Calu3 (cell line): Measurements from ENCODE around the gene DGUOK. TPM values are rescaled to one million over a fixed set of nuclear protein-coding genes. Genes with fewer than 3 reads are reported as not detected.

ENCODE experiments used
- BruUV-seq: library from RNA; stranded (reverse); fragments of 400-500 nt; replicated peaks from 2 replicates; lab custom pipeline; 2021; lab: Mats Ljungman, UMichigan
- CTCF ChIA-PET: fragments of 300-600 bp; sonication (Branson Sonifier 250); formaldehyde crosslinking; loops from one replicate; lab custom pipeline; 2022; ENCODE audit warnings: antibody characterized with exemption; lab: Charles Lee
- DNase-seq: peaks from one replicate; pipeline ENCODE4 v3.0.0; 2022
- H3K27ac Mint-ChIP-seq: one replicate; pipeline ENCODE4 v1.8.0; 2022; ENCODE audit warnings: mixed read lengths; ENCODE audit not compliant: unreplicated experiment
- H3K27me3 Mint-ChIP-seq: one replicate; pipeline ENCODE4 v1.8.0; 2022; ENCODE audit warnings: mixed read lengths; ENCODE audit not compliant: unreplicated experiment
- H3K36me3 Mint-ChIP-seq: one replicate; pipeline ENCODE4 v1.8.0; 2022; ENCODE audit warnings: mild to moderate bottlenecking, moderate library complexity, mixed read lengths; ENCODE audit not compliant: insufficient read depth, unreplicated experiment
- H3K4me1 Mint-ChIP-seq: one replicate; pipeline ENCODE4 v1.8.0; 2022; ENCODE audit warnings: mild to moderate bottlenecking, low read depth, mixed read lengths; ENCODE audit not compliant: unreplicated experiment
- H3K4me3 Mint-ChIP-seq: one replicate; pipeline ENCODE4 v1.8.0; 2022; ENCODE audit warnings: mild to moderate bottlenecking, low read depth, moderate library complexity, mixed read lengths; ENCODE audit not compliant: unreplicated experiment
- H3K9me3 Mint-ChIP-seq: one replicate; pipeline ENCODE4 v1.8.0; 2022; ENCODE audit warnings: low read depth, mixed read lengths; ENCODE audit not compliant: unreplicated experiment
- intact Hi-C: fragments of 100-400 bp; cut with micrococcal nuclease; formaldehyde crosslinking; loops from one replicate; pipeline ENCODE4 v1.10.0; 2022; ENCODE audit not compliant: unreplicated experiment
- total RNA-seq: library from RNA; stranded (reverse); gene quantifications from 2 replicates; pipeline ENCODE4 v1.2.3, GENCODE V29; 2022
- TF ChIP-seq, protein P1 (sequence below): fragments of 200-600 bp; IDR thresholded peaks from one replicate; pipeline ENCODE4 v1.8.0; 2022; ENCODE audit warnings: antibody characterized with exemption; ENCODE audit not compliant: unreplicated experiment

The DGUOK gene
- total RNA-seq, 1 experiment from 2014 or later: 78.6 TPM

DNA sequence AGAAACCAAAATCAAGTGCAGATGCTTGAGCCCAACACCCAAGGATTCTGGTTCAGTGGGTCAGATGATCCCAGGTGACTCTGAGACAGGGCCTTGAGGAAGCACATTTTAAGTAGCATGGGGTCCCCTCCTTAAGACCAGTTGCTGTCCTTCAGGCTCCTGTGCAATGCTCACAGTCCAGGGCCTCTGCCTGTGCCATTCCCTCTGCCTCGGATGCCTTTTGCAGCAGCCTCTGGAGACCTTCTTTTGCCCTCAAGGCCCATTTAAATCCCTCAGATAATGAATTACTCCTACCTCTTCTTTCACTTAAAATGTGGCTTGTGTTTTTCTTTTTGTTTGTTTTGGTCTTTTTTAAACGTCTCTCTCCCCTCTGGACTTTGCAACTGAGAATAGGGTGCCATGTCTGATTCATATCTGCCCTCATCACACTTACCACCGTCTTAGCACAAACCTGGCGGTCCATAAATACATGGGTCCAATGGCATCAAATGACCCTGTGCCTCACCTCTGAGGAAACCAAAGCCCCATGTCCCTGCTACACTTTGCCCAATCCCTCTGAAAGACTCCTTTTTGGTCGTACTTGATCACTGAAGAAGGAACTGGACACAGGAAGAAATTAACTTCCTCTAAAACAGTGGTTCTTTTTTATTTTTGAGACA, 19.7 kb upstream of the DGUOK start:
- CTCF ChIA-PET: interaction anchor here (1.8 kb wide), 1 partner anchor 244 kb away, joined by 11 read pairs; no protein-coding TSS in a partner anchor
- DNase-seq: no peak
- Mint-ChIP-seq H3K27ac (no peak overlapping the region), H3K4me1 (no peaks in the 10 kb centered on the region), H3K27me3 (peaks cover 14% of the 10 kb centered on the region), H3K4me3 (no peak overlapping the region), H3K9me3 (no peaks in the 10 kb centered on the region), H3K36me3 (no peaks in the 10 kb centered on the region)
- intact Hi-C loops: no loop called here
- BruUV-seq: no TSS peak
- TF ChIP-seq, protein P1, sequence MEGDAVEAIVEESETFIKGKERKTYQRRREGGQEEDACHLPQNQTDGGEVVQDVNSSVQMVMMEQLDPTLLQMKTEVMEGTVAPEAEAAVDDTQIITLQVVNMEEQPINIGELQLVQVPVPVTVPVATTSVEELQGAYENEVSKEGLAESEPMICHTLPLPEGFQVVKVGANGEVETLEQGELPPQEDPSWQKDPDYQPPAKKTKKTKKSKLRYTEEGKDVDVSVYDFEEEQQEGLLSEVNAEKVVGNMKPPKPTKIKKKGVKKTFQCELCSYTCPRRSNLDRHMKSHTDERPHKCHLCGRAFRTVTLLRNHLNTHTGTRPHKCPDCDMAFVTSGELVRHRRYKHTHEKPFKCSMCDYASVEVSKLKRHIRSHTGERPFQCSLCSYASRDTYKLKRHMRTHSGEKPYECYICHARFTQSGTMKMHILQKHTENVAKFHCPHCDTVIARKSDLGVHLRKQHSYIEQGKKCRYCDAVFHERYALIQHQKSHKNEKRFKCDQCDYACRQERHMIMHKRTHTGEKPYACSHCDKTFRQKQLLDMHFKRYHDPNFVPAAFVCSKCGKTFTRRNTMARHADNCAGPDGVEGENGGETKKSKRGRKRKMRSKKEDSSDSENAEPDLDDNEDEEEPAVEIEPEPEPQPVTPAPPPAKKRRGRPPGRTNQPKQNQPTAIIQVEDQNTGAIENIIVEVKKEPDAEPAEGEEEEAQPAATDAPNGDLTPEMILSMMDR: no peak

DNA sequence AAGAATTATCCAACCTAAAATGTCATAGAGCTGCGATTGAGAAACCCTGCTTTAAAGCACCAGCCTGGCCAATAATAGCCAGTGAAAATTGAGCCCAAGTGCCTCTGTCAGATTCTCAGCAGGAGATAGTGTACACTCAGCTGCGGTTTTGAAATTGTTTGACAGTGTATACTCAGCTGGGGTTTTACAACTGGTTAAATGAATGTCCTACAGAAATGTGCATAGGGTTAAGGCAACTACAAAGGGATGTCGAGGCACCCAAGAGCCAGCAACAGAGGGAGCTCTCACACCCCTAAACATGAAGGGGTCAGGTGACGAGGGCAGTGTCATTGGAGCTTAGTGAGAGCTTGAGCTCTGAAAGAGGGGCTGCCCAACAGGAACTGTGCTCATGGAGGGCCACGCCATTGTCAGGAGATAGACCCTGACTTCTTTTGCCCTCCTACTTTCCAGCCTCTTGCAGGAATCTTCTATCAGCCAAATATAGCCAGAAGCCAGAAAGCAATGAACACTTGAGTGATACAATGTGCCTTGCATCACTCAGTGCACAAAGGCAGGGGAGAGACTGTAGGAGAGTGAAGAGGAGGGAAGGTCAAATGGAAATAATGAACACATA, 18.7 kb upstream of the DGUOK start:
- Mint-ChIP-seq H3K27me3 (peaks cover 4% of the 10 kb centered on the region), H3K9me3 (no peaks in the 10 kb centered on the region), H3K4me1 (no peaks in the 10 kb centered on the region), H3K36me3 (no peaks in the 10 kb centered on the region), H3K4me3 (no peak overlapping the region), H3K27ac (no peak overlapping the region)
- TF ChIP-seq, protein P1: no peak
- intact Hi-C loops: no loop called here
- no TSS peak for BruUV-seq
- CTCF ChIA-PET: interaction anchor here (0.7 to 1.8 kb wide), 4 partner anchors 13 to 243 kb away, joined by 3 to 11 read pairs (median 4); no protein-coding TSS in a partner anchor
- peak; percentile 28 for DNase-seq

DNA sequence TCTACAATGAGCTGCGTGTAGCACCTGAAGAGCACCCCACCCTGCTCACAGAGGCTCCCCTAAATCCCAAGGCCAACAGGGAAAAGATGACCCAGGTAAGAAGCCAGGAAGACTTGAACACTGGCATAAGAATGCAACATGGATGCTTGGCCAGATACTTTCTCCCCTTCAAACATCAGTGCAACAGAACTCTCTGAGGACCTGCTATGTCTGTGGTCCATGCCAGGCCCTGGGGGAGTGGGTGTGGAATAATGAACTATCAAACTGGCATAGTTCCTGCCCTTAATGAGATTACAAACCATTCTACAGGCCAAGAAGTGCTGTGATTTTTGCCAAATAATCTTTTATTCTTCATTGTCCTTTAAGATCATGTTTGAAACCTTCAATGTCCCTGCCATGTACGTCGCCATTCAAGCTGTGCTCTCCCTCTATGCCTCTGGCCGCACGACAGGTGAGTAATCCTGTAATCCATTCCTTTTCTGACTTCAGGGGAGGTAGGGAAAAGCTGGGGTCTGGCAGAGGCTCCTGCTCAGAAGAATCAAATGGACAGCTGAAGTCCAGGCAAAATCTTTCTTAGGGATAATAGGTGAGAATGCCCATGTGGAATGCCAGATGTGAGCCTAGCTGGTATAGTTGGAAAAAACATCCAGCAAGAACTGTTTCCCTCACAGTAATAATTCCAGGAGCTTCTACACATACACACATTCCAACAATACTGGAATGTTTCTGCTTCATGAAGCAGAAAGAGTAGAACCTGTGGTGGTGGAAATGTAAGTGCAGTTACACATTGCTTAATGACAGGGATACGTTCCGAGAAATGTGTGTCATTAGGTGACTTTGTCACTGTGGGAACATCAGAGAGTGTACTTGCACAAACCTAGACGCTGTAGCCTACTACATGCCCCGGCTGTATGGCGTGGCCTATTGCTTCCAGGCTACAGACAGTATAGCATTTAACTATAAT, 17.7 kb upstream of the DGUOK start:
- Mint-ChIP-seq H3K27me3 (no peaks in the 10 kb centered on the region), H3K4me3 (no peak overlapping the region), H3K9me3 (no peaks in the 10 kb centered on the region), H3K4me1 (no peaks in the 10 kb centered on the region), H3K36me3 (no peaks in the 10 kb centered on the region), H3K27ac (no peak overlapping the region)
- CTCF ChIA-PET: interaction anchor here (0.8 to 1.8 kb wide), 4 partner anchors 78 to 242 kb away, joined by 3 to 11 read pairs (median 4); no protein-coding TSS in a partner anchor
- BruUV-seq: no TSS peak
- intact Hi-C loops: no loop called here
- TF ChIP-seq, protein P1: no peak
- no peak for DNase-seq

DNA sequence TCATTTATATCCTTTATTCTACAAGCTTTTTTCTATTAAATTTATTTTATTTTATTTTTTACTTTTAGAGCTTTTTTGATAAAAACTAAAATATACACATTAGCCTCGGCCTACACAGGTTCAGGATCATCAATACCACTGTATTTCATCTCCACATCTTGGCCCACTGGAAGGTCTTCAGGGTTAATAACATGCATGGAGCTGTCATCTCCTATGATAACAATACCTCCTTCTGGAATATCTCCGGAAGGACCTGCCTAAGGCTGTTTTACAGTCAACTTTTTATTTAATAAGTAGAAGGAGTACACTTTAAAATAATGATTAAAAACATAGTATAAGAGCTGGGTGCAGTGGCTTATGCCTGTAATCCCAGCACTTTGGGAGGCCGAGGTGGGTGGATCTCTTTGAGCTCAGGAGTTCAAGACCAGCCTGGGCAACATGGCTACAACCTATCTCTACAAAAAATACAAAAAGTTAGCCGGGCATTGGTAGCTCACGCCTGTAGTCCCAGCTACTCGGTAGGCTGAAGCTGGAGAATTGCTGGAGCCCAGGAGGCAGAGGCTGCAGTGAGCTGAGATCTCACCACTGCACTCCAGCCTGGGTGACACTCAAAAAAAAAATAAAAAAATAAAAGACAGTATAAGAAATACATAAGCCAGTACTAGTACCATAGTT, 15.7 kb upstream of the DGUOK start:
- no peaks in the 10 kb centered on the region for H3K4me1 Mint-ChIP-seq
- CTCF ChIA-PET: interaction anchor here (1.3 kb wide), 1 partner anchor 8 kb away, joined by 3 read pairs; no protein-coding TSS in a partner anchor
- H3K27me3 Mint-ChIP-seq: no peaks in the 10 kb centered on the region
- DNase-seq: no peak
- intact Hi-C loops: no loop called here
- no peaks in the 10 kb centered on the region for H3K9me3 Mint-ChIP-seq
- H3K27ac Mint-ChIP-seq: no peak overlapping the region
- BruUV-seq: no TSS peak
- TF ChIP-seq, protein P1: no peak
- H3K4me3 Mint-ChIP-seq: no peak overlapping the region
- no peaks in the 10 kb centered on the region for H3K36me3 Mint-ChIP-seq
